ENCODE measurements around the gene ZSWIM2.
"Not testable (repeated sequence)": the region's sequence is repeated elsewhere in the genome, so short reads cannot be mapped to it uniquely, and the experiment has no call there.

The ZSWIM2 gene

GRCh38 chr2:186848873-186849578, at the start of gene ZSWIM2:
ZSWIM2 (minus strand) TSS chr2:186849170; CDS start chr2:186849130, 40 bp downstream.
- DNase-seq: peak; percentile 2 to 4

GRCh38 chr2:186896220-186896619, 47.2 kb upstream of the ZSWIM2 start:
- not testable (repeated sequence) for DNase-seq

- no peak for DNase-seq
Measured at GRCh38 chr2:186895451-186895850, 46.5 kb upstream of the ZSWIM2 start.

GRCh38 chr2:186894478-186894877, 45.5 kb upstream of the ZSWIM2 start:
- DNase-seq: no peak

GRCh38 chr2:186892821-186893220, 43.9 kb upstream of the ZSWIM2 start:
- DNase-seq: no peak

GRCh38 chr2:186891185-186891621, 42.2 kb upstream of the ZSWIM2 start:
- no peak for DNase-seq

- DNase-seq: no peak
Measured at GRCh38 chr2:186889101-186889879, 40.3 kb upstream of the ZSWIM2 start.

- no peak for DNase-seq
Measured at GRCh38 chr2:186887107-186888090, 38.4 kb upstream of the ZSWIM2 start.

GRCh38 chr2:186884587-186884986, 35.6 kb upstream of the ZSWIM2 start:
- DNase-seq: no peak

- no peak for DNase-seq
Measured at GRCh38 chr2:186883666-186884065, 34.7 kb upstream of the ZSWIM2 start.

- no peak for DNase-seq
Measured at GRCh38 chr2:186882511-186883071, 33.6 kb upstream of the ZSWIM2 start.

GRCh38 chr2:186881660-186882059, 32.7 kb upstream of the ZSWIM2 start:
- DNase-seq: no peak

GRCh38 chr2:186879312-186879711, 30.3 kb upstream of the ZSWIM2 start:
- no peak for DNase-seq

GRCh38 chr2:186874713-186875112, 25.7 kb upstream of the ZSWIM2 start:
- no peak for DNase-seq

GRCh38 chr2:186871881-186872280, 22.9 kb upstream of the ZSWIM2 start:
- no peak for DNase-seq

GRCh38 chr2:186868344-186868743, 19.4 kb upstream of the ZSWIM2 start:
- no peak for DNase-seq

GRCh38 chr2:186862869-186863709, 14.1 kb upstream of the ZSWIM2 start:
- DNase-seq: no peak

GRCh38 chr2:186855216-186855615, 6.2 kb upstream of the ZSWIM2 start:
- DNase-seq: no peak

GRCh38 chr2:186853951-186854350, 5.0 kb upstream of the ZSWIM2 start:
- no peak for DNase-seq

GRCh38 chr2:186852508-186852907, 3.5 kb upstream of the ZSWIM2 start:
- DNase-seq: no peak

GRCh38 chr2:186842373-186842772, 6.6 kb downstream of the ZSWIM2 start:
- DNase-seq: no peak

GRCh38 chr2:186841940-186842339, 7.0 kb downstream of the ZSWIM2 start:
- no peak for DNase-seq

Data from stimulated activated CD4-positive, alpha-beta T cell treated with anti-CD3 and anti-CD28 coated beads, Interleukin-4, amount 100 ng/mL, for 4 hours (primary cell).